NCI-H1694 treated with DMSO at 0.1 percent for 48 hours (cell line): ENCODE measurements around the gene RARRES2.

Experiments
- DNase-seq: peaks from one replicate; lab custom pipeline; 2025; lab: John Stamatoyannopoulos, UW

Gene RARRES2

GRCh38 chr7:150376560-150376959 is 35.1 kb upstream of the RARRES2 start:
- no peak for DNase-seq

GRCh38 chr7:150375662-150376521 is 34.5 kb upstream of the RARRES2 start:
- no peak for DNase-seq

- no peak for DNase-seq
Observed at GRCh38 chr7:150374472-150374871, 33.0 kb upstream of the RARRES2 start.

GRCh38 chr7:150374026-150374425 is 32.6 kb upstream of the RARRES2 start:
- no peak for DNase-seq

GRCh38 chr7:150373049-150373801 is 31.8 kb upstream of the RARRES2 start:
- no peak for DNase-seq

GRCh38 chr7:150372271-150373048 is 31.0 kb upstream of the RARRES2 start:
- no peak for DNase-seq

GRCh38 chr7:150371996-150372270 is 30.5 kb upstream of the RARRES2 start:
- DNase-seq, result no peak

- DNase-seq, result no peak
Observed at GRCh38 chr7:150371131-150371995, 29.9 kb upstream of the RARRES2 start.

GRCh38 chr7:150370612-150371071 is 29.2 kb upstream of the RARRES2 start:
- no peak for DNase-seq

- no peak for DNase-seq
Observed at GRCh38 chr7:150369748-150370501, 28.5 kb upstream of the RARRES2 start.

- DNase-seq, result no peak
Observed at GRCh38 chr7:150368884-150369747, 27.7 kb upstream of the RARRES2 start.

GRCh38 chr7:150368096-150368883 is 26.9 kb upstream of the RARRES2 start, which contains the start of gene REPIN1:
Gene REPIN1, plus strand, starts transcription at chr7:150368822. Its CDS starts 890 bp downstream, at chr7:150369712.
- peak; percentile 18 for DNase-seq

GRCh38 chr7:150367677-150368095 is 26.3 kb upstream of the RARRES2 start:
- DNase-seq, result peak; percentile 85

- no peak for DNase-seq
Observed at GRCh38 chr7:150365673-150366398, 24.4 kb upstream of the RARRES2 start.

GRCh38 chr7:150365194-150365593 is 23.8 kb upstream of the RARRES2 start:
- DNase-seq, result no peak

- no peak for DNase-seq
Observed at GRCh38 chr7:150363872-150364271, 22.4 kb upstream of the RARRES2 start.

GRCh38 chr7:150363370-150363769 is 21.9 kb upstream of the RARRES2 start:
- DNase-seq, result peak; percentile 80
